ENCODE measurements around the gene MAG. TPM values are rescaled to one million over a fixed set of nuclear protein-coding genes. Genes with fewer than 3 reads are reported as not detected.
A peak's percentile ranks its signal among the peaks of the same experiment; 100 is the strongest.

MAG gene
- total and polyA plus RNA-seq, 9 of the 15 experiments (the other 6 are each of a cell fraction or from before 2014, with no cell fraction given): 0.11 to 10.0 (median 1.6) TPM

- no peak for TF ChIP-seq E4F1 (CRISPR knock-in tag; IDR thresholded peaks at IDR 0.05; ENCODE audit: borderline replicate concordance)
- TF ChIP-seq MAZ (CRISPR knock-in tag; conservative IDR thresholded peaks at IDR 0.05 in 1 of 2, IDR thresholded peaks at IDR 0.05 in 1 of 2): peak; percentile 51 to 73; a peak in 2 of 4 replicates
- TF ChIP-seq SPI1 (IDR thresholded peaks at IDR 0.05; ENCODE audit: borderline replicate concordance, low read depth, low read length): peak; percentile 49; the same call in 1 of the 2 replicates
- no peak for TF ChIP-seq SMARCC2 (IDR thresholded peaks at IDR 0.05; ENCODE audit: low read depth)
- no peak for TF ChIP-seq TCF7 (IDR thresholded peaks at IDR 0.05; ENCODE audit: borderline replicate concordance)
- no peak for TF ChIP-seq ZNF143 (CRISPR knock-in tag; IDR thresholded peaks at IDR 0.05)
- no peak for TF ChIP-seq GMEB1 (CRISPR knock-in tag; IDR thresholded peaks at IDR 0.05)
- 0 out of 2 replicates have a peak, but pooled peaks have one; percentile 42 for TF ChIP-seq ETV5 (CRISPR knock-in tag; IDR thresholded peaks at IDR 0.05; ENCODE audit: low read depth)
These were observed 22.4 kb upstream of the MAG start (continued) for GRCh38 chr19:35269438-35270117.

All from K562 (cell line).